Neuronal stem cell (in vitro differentiated cells): ENCODE data around the gene COL28A1.
"Not testable (repeated sequence)": the region's sequence is repeated elsewhere in the genome, so short reads cannot be mapped to it uniquely, and the experiment has no call there.

Experiments
- DNase-seq: peaks from one replicate; pipeline ENCODE4 v3.0.0-alpha.2; 2013; ENCODE audit warnings: low spot score
- H2AFZ ChIP-seq: one replicate; pipeline ENCODE4 v1.6.1; 2013; ENCODE audit warnings: mild to moderate bottlenecking, low read length, inconsistent platforms
- H2AK5ac ChIP-seq: 2 replicates; pipeline ENCODE4 v1.6.1; 2013; ENCODE audit warnings: low read depth, mild to moderate bottlenecking, inconsistent platforms, low read length, moderate library complexity, mixed read lengths
- H2BK120ac ChIP-seq: 2 replicates; pipeline ENCODE4 v1.6.1; 2013; ENCODE audit warnings: low read depth, mild to moderate bottlenecking, inconsistent platforms, low read length, moderate library complexity, mixed read lengths
- H2BK12ac ChIP-seq: one replicate; pipeline ENCODE4 v1.6.1; 2013; ENCODE audit warnings: low read length, inconsistent platforms
- H2BK15ac ChIP-seq: 2 replicates; pipeline ENCODE4 v1.6.1; 2013; ENCODE audit warnings: mild to moderate bottlenecking, low read length, inconsistent platforms, mixed read lengths
- H2BK5ac ChIP-seq: one replicate; pipeline ENCODE4 v1.6.1; 2013; ENCODE audit warnings: inconsistent platforms, mild to moderate bottlenecking, low read length, moderate library complexity
- H3K14ac ChIP-seq: one replicate; pipeline ENCODE4 v1.6.1; 2013; ENCODE audit warnings: low read length, inconsistent platforms
- H3K18ac ChIP-seq: 2 replicates; pipeline ENCODE4 v1.6.1; 2013; ENCODE audit warnings: low read length, inconsistent platforms
- H3K23ac ChIP-seq: 2 replicates; pipeline ENCODE4 v1.6.1; 2013; ENCODE audit warnings: low read depth, mild to moderate bottlenecking, mixed read lengths, low read length, inconsistent platforms; ENCODE audit not compliant: poor library complexity
- H3K27ac ChIP-seq: replicated peaks from 3 replicates; pipeline ENCODE4 v1.5.1; 2013; ENCODE audit warnings: low read length, inconsistent platforms
- H3K27me3 ChIP-seq, 3 experiments: 2 replicates each; pipeline ENCODE4 v1.6.1; 2013; ENCODE audit warnings: low read length in 3 of 3, mild to moderate bottlenecking in 2 of 3, inconsistent platforms in 1 of 3, low read depth in 1 of 3, mixed read lengths in 1 of 3, moderate library complexity in 1 of 3; ENCODE audit not compliant: control insufficient read depth in 3 of 3, insufficient read depth in 3 of 3
- H3K36me3 ChIP-seq, 2 donors: replicated peaks in 1 of 2; 2 replicates each; pipeline ENCODE4 v1.6.1; 2013; ENCODE audit warnings: low read length in 2 of 2; ENCODE audit not compliant: control insufficient read depth in 2 of 2, insufficient read depth in 2 of 2
- H3K4ac ChIP-seq: 2 replicates; pipeline ENCODE4 v1.6.1; 2013; ENCODE audit warnings: inconsistent platforms, mild to moderate bottlenecking, low read length, moderate library complexity
- H3K4me1 ChIP-seq, 2 donors: 1 replicate in 1 of 2; 2 replicates in 1 of 2; pipeline ENCODE4 v1.6.1; 2013; ENCODE audit warnings: low read length in 2 of 2, low read depth in 1 of 2; ENCODE audit not compliant: control insufficient read depth in 2 of 2, insufficient read depth in 1 of 2
- H3K4me2 ChIP-seq: one replicate; pipeline ENCODE4 v1.6.1; 2013; ENCODE audit warnings: mild to moderate bottlenecking, low read length, inconsistent platforms; ENCODE audit not compliant: insufficient read depth, poor library complexity, severe bottlenecking
- H3K4me3 ChIP-seq, 2 donors: 2 replicates each; pipeline ENCODE4 v1.5.1; 2013; ENCODE audit warnings: low read length in 2 of 2, mild to moderate bottlenecking in 2 of 2, inconsistent platforms in 1 of 2, moderate library complexity in 1 of 2
- H3K79me1 ChIP-seq: one replicate; pipeline ENCODE4 v1.6.1; 2013; ENCODE audit warnings: low read depth, mild to moderate bottlenecking, inconsistent platforms, low read length, moderate library complexity
- H3K9ac ChIP-seq: one replicate; pipeline ENCODE4 v1.6.1; 2013; ENCODE audit warnings: mild to moderate bottlenecking, low read depth, low read length, inconsistent platforms; ENCODE audit not compliant: poor library complexity
- H3K9me3 ChIP-seq, 2 donors: replicated peaks in 1 of 2; 2 replicates each; pipeline versions ENCODE3 to v1.6.1; 2013; ENCODE audit warnings: low read length in 2 of 2, mild to moderate bottlenecking in 2 of 2, inconsistent platforms in 1 of 2, low read depth in 1 of 2, mixed read lengths in 1 of 2, moderate library complexity in 1 of 2; ENCODE audit not compliant: control insufficient read depth in 2 of 2, insufficient read depth in 1 of 2
- H4K8ac ChIP-seq: one replicate; pipeline ENCODE4 v1.6.1; 2013; ENCODE audit warnings: low read depth, mild to moderate bottlenecking, inconsistent platforms, low read length, moderate library complexity
- H4K91ac ChIP-seq: one replicate; pipeline ENCODE4 v1.6.1; 2013; ENCODE audit warnings: low read length, low read depth, mild to moderate bottlenecking, inconsistent platforms; ENCODE audit not compliant: poor library complexity
- WGBS, 2 donors: extraction: QIAGEN DNeasy Blood & Tissue Kit; methylation state at CpG; one replicate each; pipeline ENCODE4 v1.1.7; 2013; ENCODE audit warnings: missing lambda C conversion rate in 2 of 2, mixed read lengths in 1 of 2; ENCODE audit not compliant: insufficient read length in 2 of 2, insufficient replicate concordance in 1 of 2; ENCODE audit errors: extremely low coverage in 2 of 2; 5-methylcytosine and 5-hydroxymethylcytosine counted together

COL28A1 gene

GRCh38 chr7:7395785-7396184 is 139.9 kb downstream of the COL28A1 start:
- Histone ChIP-seq H3K23ac (no peak overlapping the region), H2BK120ac (no peak overlapping the region), H3K79me1 (no peaks in the 10 kb centered on the region), H3K27me3 (no peaks in the 10 kb centered on the region), H3K4me1 (no peaks in the 10 kb centered on the region), H4K91ac (no peak overlapping the region), H3K9me3 (no peaks in the 10 kb centered on the region), H3K4ac (no peak overlapping the region), H3K27ac (no peak overlapping the region), H4K8ac (no peak overlapping the region), H3K18ac (no peak overlapping the region), H2BK15ac (no peak overlapping the region), H3K4me3 (no peak overlapping the region), H2BK5ac (no peak overlapping the region), H2AFZ (no peak overlapping the region), H3K14ac (no peak overlapping the region), H3K36me3 (no peaks in the 10 kb centered on the region), H3K4me2 (no peak overlapping the region), H2BK12ac (no peak overlapping the region), H3K9ac (no peak overlapping the region), H2AK5ac (no peak overlapping the region)
- no CpG with 5 or more reads among the region's 4 CpGs for WGBS, 2 donors
- DNase-seq = no peak

DNA sequence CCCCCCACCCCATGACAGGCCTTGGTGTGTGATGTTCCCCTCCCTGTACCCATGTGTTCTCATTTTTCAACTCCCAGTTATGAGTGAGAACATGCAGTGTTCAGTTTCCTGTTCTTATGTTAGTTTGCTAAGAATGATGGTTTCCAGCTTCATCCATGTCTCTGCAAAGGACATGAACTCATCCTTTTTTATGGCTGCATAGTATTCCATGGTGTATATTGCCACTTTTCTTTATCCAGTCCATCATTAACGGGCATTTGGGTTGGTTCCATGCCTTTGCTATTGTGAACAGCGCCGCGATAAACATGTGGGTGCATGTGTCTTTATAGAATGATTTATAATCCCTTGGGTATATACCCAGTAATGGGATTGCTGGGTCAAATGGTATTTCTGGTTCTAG is 147.5 kb downstream of the COL28A1 start:
- no CpG with 5 or more reads among the region's 4 CpGs for WGBS, 2 donors
- not testable (repeated sequence) for H3K18ac ChIP-seq, H3K36me3 ChIP-seq, H2BK5ac ChIP-seq, H3K9ac ChIP-seq, H3K14ac ChIP-seq, H2AFZ ChIP-seq, H3K27me3 ChIP-seq, H3K4me2 ChIP-seq, H3K23ac ChIP-seq, H4K8ac ChIP-seq, H2AK5ac ChIP-seq, H3K4ac ChIP-seq, H3K4me1 ChIP-seq, H2BK120ac ChIP-seq, DNase-seq, H3K27ac ChIP-seq, H4K91ac ChIP-seq, H2BK15ac ChIP-seq, H3K9me3 ChIP-seq, H2BK12ac ChIP-seq, H3K79me1 ChIP-seq, H3K4me3 ChIP-seq

GRCh38 chr7:7385421-7385820 is 150.3 kb downstream of the COL28A1 start:
- Histone ChIP-seq H3K27me3 (no peaks in the 10 kb centered on the region), H3K9me3 (no peaks in the 10 kb centered on the region), H3K27ac (no peak overlapping the region), H3K79me1 (no peaks in the 10 kb centered on the region), H2BK5ac (no peak overlapping the region), H3K4me3 (no peak overlapping the region), H3K9ac (no peak overlapping the region), H2BK12ac (no peak overlapping the region), H3K4me2 (no peak overlapping the region), H3K36me3 (no peaks in the 10 kb centered on the region), H4K8ac (no peak overlapping the region), H3K18ac (no peak overlapping the region), H4K91ac (no peak overlapping the region), H2BK15ac (no peak overlapping the region), H3K14ac (no peak overlapping the region), H3K4me1 (no peaks in the 10 kb centered on the region), H3K4ac (no peak overlapping the region), H2BK120ac (no peak overlapping the region), H3K23ac (no peak overlapping the region), H2AK5ac (no peak overlapping the region), H2AFZ (no peak overlapping the region)
- WGBS, 2 donors = no CpG with 5 or more reads among the region's 2 CpGs
- no peak for DNase-seq

GRCh38 chr7:7384228-7384627 is 151.4 kb downstream of the COL28A1 start:
- H2AK5ac ChIP-seq = no peak overlapping the region
- H3K4me1 ChIP-seq = no peaks in the 10 kb centered on the region
- no peaks in the 10 kb centered on the region for H3K79me1 ChIP-seq
- H3K9ac ChIP-seq = no peak overlapping the region
- H3K4me2 ChIP-seq = no peak overlapping the region
- H4K8ac ChIP-seq = no peak overlapping the region
- no peaks in the 10 kb centered on the region for H3K36me3 ChIP-seq
- no peak overlapping the region for H3K14ac ChIP-seq
- no peak overlapping the region for H2BK5ac ChIP-seq
- no peaks in the 10 kb centered on the region for H3K27me3 ChIP-seq
- no peak overlapping the region for H2BK12ac ChIP-seq
- H3K4me3 ChIP-seq = no peak overlapping the region
- no peak overlapping the region for H4K91ac ChIP-seq
- H3K18ac ChIP-seq = no peak overlapping the region
- H3K4ac ChIP-seq = no peak overlapping the region
- H2BK15ac ChIP-seq = no peak overlapping the region
- H3K9me3 ChIP-seq = no peaks in the 10 kb centered on the region
- DNase-seq = no peak
- no peak overlapping the region for H2AFZ ChIP-seq
- no peak overlapping the region for H3K23ac ChIP-seq
- H3K27ac ChIP-seq = no peak overlapping the region
- no peak overlapping the region for H2BK120ac ChIP-seq
